HUES64 (cell line): ENCODE measurements around the gene ADAM12.
"Not testable (repeated sequence)": the region's sequence is repeated elsewhere in the genome, so short reads cannot be mapped to it uniquely, and the experiment has no call there.

Source experiments
- H3K27ac ChIP-seq: 2 replicates; pipeline ENCODE4 v1.7.0; 2013; ENCODE audit warnings: low read depth, low read length, inconsistent platforms
- H3K27me3 ChIP-seq: 2 replicates; pipeline ENCODE4 v1.6.1; 2013; ENCODE audit warnings: mild to moderate bottlenecking, low read length; ENCODE audit not compliant: insufficient read depth
- H3K36me3 ChIP-seq: 2 replicates; pipeline ENCODE4 v1.6.1; 2013; ENCODE audit warnings: mild to moderate bottlenecking, low read length; ENCODE audit not compliant: insufficient read depth
- H3K4me1 ChIP-seq: 2 replicates; pipeline ENCODE4 v1.6.1; 2013; ENCODE audit warnings: mild to moderate bottlenecking, low read length, moderate library complexity; ENCODE audit not compliant: insufficient read depth
- H3K4me3 ChIP-seq: 2 replicates; pipeline ENCODE4 v1.5.1; 2013; ENCODE audit warnings: mild to moderate bottlenecking, low read length, moderate library complexity
- H3K9ac ChIP-seq: 2 replicates; pipeline ENCODE4 v1.6.1; 2013; ENCODE audit warnings: mild to moderate bottlenecking, low read depth, low read length
- H3K9me3 ChIP-seq: 2 replicates; pipeline ENCODE4 v1.6.1; 2013; ENCODE audit warnings: low read depth, low read length; ENCODE audit not compliant: insufficient read depth
- WGBS: fragments of 150-250, 120-280 bp; methylation state at CpG from one replicate; pipeline ENCODE4 v1.1.7; 2013; ENCODE audit warnings: missing lambda C conversion rate; 5-methylcytosine and 5-hydroxymethylcytosine counted together

Gene ADAM12

DNA sequence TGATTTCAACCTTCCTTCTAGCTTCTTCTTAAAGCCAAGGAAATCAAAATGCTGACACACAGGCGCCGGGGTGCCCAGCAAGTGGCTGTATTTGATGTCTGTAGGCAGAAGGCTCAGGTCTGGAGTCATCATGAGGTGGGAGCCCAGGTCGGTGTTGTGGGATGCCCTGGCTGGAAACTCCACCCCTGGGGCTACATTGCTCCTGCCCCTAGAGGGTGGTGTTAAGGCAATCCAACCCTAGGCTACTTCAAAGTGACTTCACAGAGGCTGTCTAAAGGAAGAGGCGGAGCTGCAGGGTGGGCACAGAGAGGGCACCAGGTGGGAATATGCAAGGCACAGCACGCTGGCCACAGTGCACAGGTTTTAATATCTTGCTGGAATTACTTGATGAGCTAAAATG lies 200.9 kb downstream of the ADAM12 start:
- Histone ChIP-seq H3K36me3 (no peaks in the 10 kb centered on the region), H3K9me3 (no peaks in the 10 kb centered on the region), H3K27me3 (no peaks in the 10 kb centered on the region), H3K4me3 (no peak overlapping the region), H3K4me1 (no peaks in the 10 kb centered on the region), H3K9ac (no peak overlapping the region), H3K27ac (no peak overlapping the region)
- 92% methylated on average over 5 of the region's 5 CpGs for WGBS

DNA sequence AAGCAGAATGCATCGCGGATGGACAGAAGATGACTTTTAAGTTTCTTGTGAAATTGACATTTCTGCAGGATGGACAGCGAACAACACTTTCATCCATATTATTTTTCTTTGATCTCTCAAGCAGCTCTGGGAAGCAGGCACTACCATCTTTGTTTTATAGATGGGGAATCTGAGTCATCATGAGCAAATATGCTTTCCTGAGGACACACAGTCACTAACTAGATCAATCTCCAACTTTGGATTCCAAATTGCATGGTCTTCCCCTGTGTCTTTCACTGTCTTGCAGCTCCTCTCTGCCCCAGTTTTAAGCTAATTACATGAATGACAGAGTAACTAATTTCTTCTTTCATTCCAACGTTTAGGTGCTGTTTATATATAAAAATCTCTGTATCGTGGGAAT lies 201.5 kb downstream of the ADAM12 start:
- no peaks in the 10 kb centered on the region for H3K36me3 ChIP-seq
- H3K27me3 ChIP-seq: no peaks in the 10 kb centered on the region
- WGBS: 92% methylated on average over 4 of the region's 5 CpGs

GRCh38 chr10:126185676-126186447 lies 202.4 kb downstream of the ADAM12 start:
- Histone ChIP-seq H3K27me3 (no peaks in the 10 kb centered on the region), H3K27ac (no peak overlapping the region), H3K9me3 (no peaks in the 10 kb centered on the region), H3K36me3 (no peaks in the 10 kb centered on the region), H3K9ac (no peak overlapping the region), H3K4me1 (no peaks in the 10 kb centered on the region), H3K4me3 (no peak overlapping the region)
- 95% methylated on average over 10 of the region's 10 CpGs for WGBS

More for the DNA sequence above, 201.5 kb downstream of the ADAM12 start:
- Histone ChIP-seq H3K27ac (no peak overlapping the region), H3K4me1 (no peaks in the 10 kb centered on the region), H3K9me3 (no peaks in the 10 kb centered on the region), H3K9ac (no peak overlapping the region), H3K4me3 (no peak overlapping the region)

DNA sequence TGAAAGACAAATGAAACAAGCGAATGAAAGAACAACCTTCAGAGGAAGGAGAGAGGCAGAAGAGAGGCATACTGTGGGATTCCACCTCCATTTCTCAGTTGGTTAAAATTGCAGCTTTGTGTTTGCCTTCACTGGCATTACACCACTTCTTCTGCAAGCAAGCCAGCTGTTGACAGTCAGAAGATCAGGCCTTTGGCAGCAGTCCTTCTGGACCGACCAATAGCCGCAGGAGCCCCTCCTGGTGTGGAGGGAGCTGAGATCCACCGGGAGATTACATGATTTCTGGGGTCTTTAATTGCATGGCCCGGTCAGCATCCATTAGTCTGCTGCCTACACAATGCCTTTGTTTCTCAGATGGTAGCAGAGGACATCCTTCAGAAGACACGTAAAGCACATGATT lies 206.7 kb downstream of the ADAM12 start:
- Histone ChIP-seq H3K27me3 (no peaks in the 10 kb centered on the region), H3K27ac (no peak overlapping the region), H3K4me1 (peaks cover 18% of the 10 kb centered on the region), H3K36me3 (no peaks in the 10 kb centered on the region), H3K9me3 (no peaks in the 10 kb centered on the region), H3K4me3 (no peak overlapping the region), H3K9ac (no peak overlapping the region)
- WGBS: 91% methylated on average over 6 of the region's 6 CpGs

DNA sequence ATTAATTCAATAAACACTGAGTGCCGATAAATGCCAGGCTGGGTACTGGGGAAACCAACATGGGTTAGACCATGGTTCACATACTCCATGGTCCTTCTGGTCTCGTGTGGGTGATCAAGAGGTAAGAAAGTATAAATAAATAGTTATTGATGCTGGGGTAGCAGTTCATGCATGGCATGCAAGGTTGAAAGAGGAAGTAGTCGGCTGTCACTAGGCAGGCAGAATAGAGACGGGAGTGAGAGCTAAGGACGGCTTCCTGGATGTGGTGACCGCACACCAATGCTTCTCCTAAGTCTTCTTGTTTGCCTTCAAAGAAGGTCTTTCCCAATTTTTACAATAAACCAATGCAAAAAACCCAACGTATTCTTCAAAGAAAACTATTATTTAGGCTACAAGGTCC lies 208.6 kb downstream of the ADAM12 start:
- no peak overlapping the region for H3K9ac ChIP-seq
- H3K27me3 ChIP-seq: no peaks in the 10 kb centered on the region
- H3K9me3 ChIP-seq: no peaks in the 10 kb centered on the region
- WGBS: 95% methylated on average over 7 of the region's 7 CpGs
- H3K36me3 ChIP-seq: no peaks in the 10 kb centered on the region
- H3K4me1 ChIP-seq: peaks cover 35% of the 10 kb centered on the region
- H3K4me3 ChIP-seq: no peak overlapping the region
- no peak overlapping the region for H3K27ac ChIP-seq

DNA sequence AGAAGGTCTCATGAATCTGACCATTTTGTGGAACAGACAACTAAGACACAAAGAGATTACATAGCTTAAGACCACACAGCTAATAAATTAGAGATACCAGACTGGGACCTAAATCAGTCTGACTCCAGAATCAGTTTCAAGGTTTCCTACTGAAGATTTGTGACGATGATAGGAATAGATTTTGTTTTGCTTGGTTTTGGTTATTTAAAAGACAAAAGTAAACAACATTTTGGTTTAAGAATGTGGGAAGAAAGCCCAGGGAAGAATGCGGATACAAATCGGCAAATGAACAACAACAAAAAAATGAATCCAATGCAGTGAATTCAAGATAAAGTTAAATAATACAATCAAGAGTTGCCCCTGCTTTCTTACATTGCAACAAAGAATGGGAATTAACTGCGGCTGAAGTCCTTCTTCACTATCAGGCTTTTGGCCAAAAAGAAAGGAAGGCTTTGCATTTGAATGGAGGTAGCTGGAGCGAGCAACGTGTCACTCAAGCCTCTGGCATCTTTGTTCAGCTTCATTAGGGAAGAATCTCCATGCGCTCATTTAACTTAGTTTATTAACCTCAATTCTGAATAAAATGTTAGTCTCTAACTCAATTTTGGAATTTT lies 210.8 kb downstream of the ADAM12 start:
- no peaks in the 10 kb centered on the region for H3K36me3 ChIP-seq
- H3K27ac ChIP-seq: peak overlapping the region; percentile 87
- H3K4me3 ChIP-seq: peak overlapping the region; percentile 6
- peak overlapping the region; percentile 16; the same call in 1 of the 2 replicates for H3K9ac ChIP-seq
- H3K9me3 ChIP-seq: no peaks in the 10 kb centered on the region
- WGBS: 8% methylated on average over 7 of the region's 7 CpGs
- no peaks in the 10 kb centered on the region for H3K27me3 ChIP-seq
- H3K4me1 ChIP-seq: peaks cover 35% of the 10 kb centered on the region

DNA sequence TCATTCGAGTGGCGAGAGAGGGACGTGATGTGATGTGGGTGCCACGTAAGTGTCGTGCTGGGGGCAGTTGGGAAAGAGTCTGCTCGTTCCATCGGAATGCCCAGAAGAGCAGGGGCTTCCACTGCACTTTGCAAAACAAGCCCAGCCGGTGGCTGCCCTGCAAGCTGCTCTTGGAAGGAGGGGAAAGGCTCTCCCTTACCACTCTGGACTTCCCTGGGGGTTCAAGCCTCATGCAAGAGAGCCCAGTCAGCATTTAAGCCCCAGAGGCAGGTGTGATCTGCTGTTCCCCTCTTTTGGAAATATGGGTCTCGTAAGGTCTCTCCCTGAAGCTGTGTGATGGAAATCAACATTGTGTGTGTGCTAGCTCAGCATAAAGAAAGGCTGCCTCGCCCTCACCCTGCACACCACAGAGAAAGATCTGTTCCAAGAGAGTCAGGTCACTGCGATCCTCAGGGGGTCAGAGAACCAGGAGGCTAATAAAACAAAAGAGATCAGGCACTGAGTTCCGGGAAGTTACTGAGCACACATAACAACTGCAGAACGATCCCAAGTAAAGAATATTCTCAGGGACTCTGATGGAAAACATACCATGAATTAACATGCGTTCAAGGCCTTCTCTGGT lies 212.5 kb downstream of the ADAM12 start:
- H3K4me1 ChIP-seq: peaks cover 35% of the 10 kb centered on the region
- H3K36me3 ChIP-seq: no peaks in the 10 kb centered on the region
- H3K27me3 ChIP-seq: no peaks in the 10 kb centered on the region
- H3K4me3 ChIP-seq: no peak overlapping the region
- no peak overlapping the region for H3K9ac ChIP-seq
- peak overlapping the region; percentile 45; the same call in 1 of the 2 replicates for H3K27ac ChIP-seq
- WGBS: 72% methylated on average over 14 of the region's 14 CpGs
- H3K9me3 ChIP-seq: no peaks in the 10 kb centered on the region

GRCh38 chr10:126172755-126173154 lies 215.5 kb downstream of the ADAM12 start:
- H3K9ac ChIP-seq, H3K4me3 ChIP-seq, H3K27me3 ChIP-seq, H3K27ac ChIP-seq, H3K9me3 ChIP-seq, H3K36me3 ChIP-seq: not testable (repeated sequence)
- WGBS: no CpG with 5 or more reads among the region's 1 CpG
- peaks cover 27% of the 10 kb centered on the region for H3K4me1 ChIP-seq

DNA sequence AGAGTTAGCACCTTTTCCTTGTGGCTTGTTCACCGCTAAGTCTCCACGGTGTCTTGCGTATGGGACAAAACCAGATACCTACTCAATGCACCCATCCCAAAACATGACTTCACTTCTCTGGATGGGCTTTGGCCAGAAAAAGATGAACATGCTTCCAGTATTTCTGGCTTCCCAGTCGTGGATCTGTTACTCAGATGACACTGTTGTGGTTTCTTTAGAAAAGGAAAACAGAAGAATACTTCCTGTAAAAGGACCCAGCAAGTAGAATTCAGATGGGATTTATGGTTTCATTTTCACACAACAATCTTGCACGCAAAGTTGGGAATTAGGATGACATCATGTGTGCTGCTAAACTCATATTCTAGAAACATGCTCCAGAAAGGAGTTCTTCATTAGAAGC lies 216.7 kb downstream of the ADAM12 start:
- H3K9me3 ChIP-seq: no peaks in the 10 kb centered on the region
- peaks cover 16% of the 10 kb centered on the region for H3K4me1 ChIP-seq
- no peaks in the 10 kb centered on the region for H3K36me3 ChIP-seq
- H3K9ac ChIP-seq: no peak overlapping the region
- H3K4me3 ChIP-seq: no peak overlapping the region
- WGBS: 89% methylated on average over 5 of the region's 5 CpGs
- H3K27ac ChIP-seq: no peak overlapping the region
- H3K27me3 ChIP-seq: no peaks in the 10 kb centered on the region

DNA sequence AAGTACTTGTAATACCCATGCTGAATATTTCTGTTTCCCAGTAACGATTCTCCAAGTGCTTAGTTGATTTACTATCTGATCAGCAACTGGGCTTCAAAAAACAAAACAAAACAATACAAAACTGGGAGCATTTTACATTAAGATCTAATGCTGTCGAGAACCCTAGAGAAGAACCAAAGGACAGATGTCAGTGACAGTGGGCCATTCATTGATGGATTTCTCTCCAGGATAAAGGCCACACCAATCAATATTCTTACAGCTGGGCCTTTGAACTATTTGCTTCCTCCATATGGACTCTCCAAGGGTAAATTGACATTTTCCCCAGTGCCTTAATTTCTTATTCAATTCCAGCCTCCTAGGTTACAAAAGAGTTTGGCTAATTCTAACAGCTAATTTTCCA lies 217.5 kb downstream of the ADAM12 start:
- Histone ChIP-seq H3K27ac (no peak overlapping the region), H3K27me3 (no peaks in the 10 kb centered on the region), H3K9me3 (no peaks in the 10 kb centered on the region), H3K36me3 (no peaks in the 10 kb centered on the region), H3K4me3 (no peak overlapping the region), H3K4me1 (peaks cover 9% of the 10 kb centered on the region), H3K9ac (no peak overlapping the region)
- 94% methylated on average over 2 of the region's 2 CpGs for WGBS

DNA sequence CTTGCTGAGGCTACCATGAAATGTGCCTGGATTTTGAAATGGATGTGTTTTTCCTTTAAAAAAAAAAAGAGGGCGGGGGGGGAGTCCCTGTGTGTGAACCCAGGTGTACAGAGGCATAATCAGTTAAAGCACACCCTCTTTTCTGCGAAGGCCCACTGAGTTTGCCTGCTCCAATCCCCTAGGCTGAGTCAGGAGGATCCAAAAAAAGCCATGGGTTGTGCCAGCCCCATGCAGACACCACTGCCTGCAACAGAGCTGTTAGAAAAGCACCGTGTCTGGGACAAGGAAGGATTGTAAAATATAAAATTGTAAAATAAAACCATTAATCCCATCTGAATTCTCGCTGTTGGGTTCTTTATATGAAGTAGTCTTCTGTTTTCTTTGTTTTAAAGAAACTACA lies 217.9 kb downstream of the ADAM12 start:
- Histone ChIP-seq H3K27me3 (no peaks in the 10 kb centered on the region), H3K9ac (no peak overlapping the region), H3K9me3 (no peaks in the 10 kb centered on the region)

More for the DNA sequence above, 217.9 kb downstream of the ADAM12 start:
- Histone ChIP-seq H3K4me3 (no peak overlapping the region), H3K27ac (no peak overlapping the region), H3K36me3 (no peaks in the 10 kb centered on the region), H3K4me1 (peaks cover 5% of the 10 kb centered on the region)
- WGBS: 93% methylated on average over 2 of the region's 4 CpGs
